ENCODE data around the gene HOXD1.

HOXD1 gene

GRCh38 chr2:176177580-176178037, 10.9 kb upstream of the HOXD1 start:
- peaks cover 19% of the 10 kb centered on the region for H3K36me3 Mint-ChIP-seq (ENCODE audit: low read depth)
- H3K4me3 Mint-ChIP-seq, result peak overlapping the region; percentile 92
- no peak for DNase-seq
- no peak for TF ChIP-seq CTCF (IDR thresholded peaks at IDR 0.05)
- H3K27ac Mint-ChIP-seq, result peak overlapping the region; percentile 95
- no peaks in the 10 kb centered on the region for H3K9me3 Mint-ChIP-seq
- peaks cover 15% of the 10 kb centered on the region for H3K27me3 Mint-ChIP-seq (ENCODE audit: low read depth, poor library complexity)
- H3K4me1 Mint-ChIP-seq, result peaks cover 86% of the 10 kb centered on the region

- Mint-ChIP-seq H3K9me3 (no peaks in the 10 kb centered on the region), H3K36me3 (ENCODE audit: low read depth) (peaks cover 14% of the 10 kb centered on the region), H3K27ac (peak overlapping the region; percentile 95), H3K27me3 (ENCODE audit: low read depth, poor library complexity) (peaks cover 15% of the 10 kb centered on the region), H3K4me1 (peaks cover 86% of the 10 kb centered on the region), H3K4me3 (peak overlapping the region; percentile 92)
- DNase-seq, result peak; percentile 70
- no peak for TF ChIP-seq CTCF (IDR thresholded peaks at IDR 0.05)
Observed at GRCh38 chr2:176178038-176178756, 10.3 kb upstream of the HOXD1 start.

DNA sequence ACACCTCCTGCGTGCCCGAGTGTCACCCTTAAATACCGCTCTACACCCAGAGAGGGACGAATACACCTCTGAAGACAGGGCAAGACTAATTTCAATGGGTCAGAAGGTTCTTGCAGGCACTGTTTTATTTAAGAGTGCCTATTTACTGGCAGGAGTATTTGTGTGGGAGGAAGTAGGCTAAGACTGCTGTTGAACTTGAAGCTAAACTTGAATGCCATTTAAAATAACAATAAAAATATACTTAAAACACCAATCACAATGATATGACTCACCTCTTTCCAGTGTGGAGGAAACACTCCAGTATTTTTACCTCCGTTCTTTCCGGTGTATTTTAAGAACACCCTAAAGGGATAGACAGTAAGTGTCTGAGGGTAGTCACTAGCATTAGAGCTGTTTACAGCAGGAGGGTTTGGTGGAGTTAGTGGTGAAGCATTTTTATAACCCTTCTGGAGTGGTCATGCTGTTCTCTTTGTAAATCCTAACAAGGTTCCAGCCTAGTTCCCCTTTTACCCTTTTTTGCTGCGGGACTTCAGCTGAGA, 9.6 kb upstream of the HOXD1 start:
- Mint-ChIP-seq H3K4me1 (peaks cover 86% of the 10 kb centered on the region), H3K27ac (peak overlapping the region; percentile 60), H3K27me3 (ENCODE audit: low read depth, poor library complexity) (peaks cover 15% of the 10 kb centered on the region), H3K4me3 (peak overlapping the region; percentile 92), H3K36me3 (ENCODE audit: low read depth) (peaks cover 11% of the 10 kb centered on the region), H3K9me3 (no peaks in the 10 kb centered on the region)
- no peak for TF ChIP-seq CTCF (IDR thresholded peaks at IDR 0.05)
- no peak for DNase-seq

GRCh38 chr2:176181551-176181950, 6.9 kb upstream of the HOXD1 start:
- H3K36me3 Mint-ChIP-seq (ENCODE audit: low read depth), result peaks cover 9% of the 10 kb centered on the region
- peaks cover 85% of the 10 kb centered on the region for H3K4me1 Mint-ChIP-seq
- no peak overlapping the region for H3K4me3 Mint-ChIP-seq
- no peak for TF ChIP-seq CTCF (IDR thresholded peaks at IDR 0.05)
- DNase-seq, result no peak
- peaks cover 15% of the 10 kb centered on the region for H3K27me3 Mint-ChIP-seq (ENCODE audit: low read depth, poor library complexity)
- no peaks in the 10 kb centered on the region for H3K9me3 Mint-ChIP-seq
- H3K27ac Mint-ChIP-seq, result no peak overlapping the region

DNA sequence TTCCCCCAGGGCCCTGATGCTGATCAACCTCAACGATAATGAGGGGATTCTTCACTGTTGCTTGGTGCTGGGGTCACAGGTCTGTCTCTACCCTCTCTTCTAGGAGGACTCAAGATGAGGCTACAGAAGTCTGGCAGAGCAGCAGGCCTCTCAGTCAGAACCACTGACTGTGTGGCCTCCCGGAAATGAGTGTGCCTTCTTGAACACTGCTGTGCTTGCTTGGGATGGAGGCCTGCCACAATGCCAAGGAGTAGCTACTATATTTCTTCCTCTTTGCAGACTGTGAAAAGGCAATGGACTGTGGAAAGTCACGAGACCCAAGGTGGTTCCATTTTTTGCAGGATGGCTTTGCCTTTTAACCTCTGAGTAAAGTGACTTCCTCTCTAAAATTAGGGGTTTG, 5.8 kb upstream of the HOXD1 start:
- H3K9me3 Mint-ChIP-seq, result no peaks in the 10 kb centered on the region
- no peak overlapping the region for H3K27ac Mint-ChIP-seq
- H3K4me3 Mint-ChIP-seq, result no peak overlapping the region
- H3K27me3 Mint-ChIP-seq (ENCODE audit: low read depth, poor library complexity), result peaks cover 9% of the 10 kb centered on the region
- H3K36me3 Mint-ChIP-seq (ENCODE audit: low read depth), result peaks cover 6% of the 10 kb centered on the region
- H3K4me1 Mint-ChIP-seq, result peaks cover 84% of the 10 kb centered on the region
- TF ChIP-seq CTCF (IDR thresholded peaks at IDR 0.05), result no peak
- no peak for DNase-seq

DNA sequence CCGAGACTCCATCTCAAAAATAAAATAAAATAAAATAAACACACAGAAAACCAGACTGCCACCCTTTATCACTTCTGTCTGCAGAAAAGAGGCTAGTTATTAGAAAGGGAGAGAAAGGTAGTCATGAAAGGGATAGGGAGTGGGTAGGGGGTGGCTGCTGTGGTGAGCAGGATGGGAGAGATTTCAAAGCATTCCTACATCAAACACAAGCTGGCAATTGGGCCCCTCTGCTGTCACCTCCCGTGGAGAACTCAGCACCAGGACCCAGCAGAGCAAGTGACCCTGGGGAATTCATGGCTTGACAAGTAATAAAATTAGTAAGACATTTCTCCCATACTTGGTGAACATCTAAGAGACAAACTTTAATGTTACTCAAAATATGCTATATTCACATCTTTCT, 3.7 kb upstream of the HOXD1 start:
- no peak for DNase-seq
- Mint-ChIP-seq H3K27ac (no peak overlapping the region), H3K9me3 (no peaks in the 10 kb centered on the region), H3K36me3 (ENCODE audit: low read depth) (peaks cover 6% of the 10 kb centered on the region), H3K4me1 (peaks cover 68% of the 10 kb centered on the region), H3K27me3 (ENCODE audit: low read depth, poor library complexity) (peaks cover 8% of the 10 kb centered on the region), H3K4me3 (peak overlapping the region; percentile 67)
- no peak for TF ChIP-seq CTCF (IDR thresholded peaks at IDR 0.05)

Data from nephron progenitor cell (in vitro differentiated cells).